Activated T-cell treated with anti-CD3 and anti-CD28 coated beads, Interleukin-2, amount 50 U/mL, for 72 hours (primary cell): ENCODE data around the gene SDK2. TPM values are rescaled to one million over a fixed set of nuclear protein-coding genes. Genes with fewer than 3 reads are reported as not detected.

Experiments
- ATAC-seq, 2 donors: fragments of 150-1000 bp; cut with Tn5 transposase; replicated peaks in 1 of 2; 2 replicates each; pipeline ENCODE4 v1.10.0; 2021; ENCODE audit warnings: moderate library complexity in 2 of 2, mild to moderate bottlenecking in 1 of 2
- DNase-seq, 2 donors: peaks; one replicate each; pipeline ENCODE4 v3.0.0; 2021 to 2022; ENCODE audit warnings: mixed read lengths in 1 of 2
- H3K27ac Mint-ChIP-seq: one replicate; pipeline ENCODE4 v1.8.0; 2022; ENCODE audit warnings: mild to moderate bottlenecking, moderate library complexity, mixed read lengths
- H3K27me3 Mint-ChIP-seq: one replicate; pipeline ENCODE4 v1.8.0; 2022; ENCODE audit warnings: low read depth, mixed read lengths
- H3K36me3 Mint-ChIP-seq, 2 donors: one replicate each; pipeline ENCODE4 v1.8.0; 2022; ENCODE audit warnings: mixed read lengths in 2 of 2, mild to moderate bottlenecking in 1 of 2; ENCODE audit not compliant: insufficient read depth in 2 of 2
- H3K4me1 Mint-ChIP-seq: one replicate; pipeline ENCODE4 v1.8.0; 2022; ENCODE audit warnings: low read depth, mixed read lengths
- H3K4me3 Mint-ChIP-seq, 2 donors: one replicate each; pipeline ENCODE4 v1.8.0; 2022; ENCODE audit warnings: mild to moderate bottlenecking in 2 of 2, mixed read lengths in 2 of 2, moderate library complexity in 2 of 2
- H3K9me3 Mint-ChIP-seq, 2 donors: one replicate each; pipeline ENCODE4 v1.8.0; 2022; ENCODE audit warnings: mixed read lengths in 2 of 2
- total RNA-seq, 2 donors: library from RNA; stranded (reverse); gene quantifications; one replicate each; pipeline ENCODE4 v1.2.3, GENCODE V29; 2022

Gene SDK2
- total RNA-seq, 2 donors from 2014 or later: 0.26 to 0.44 TPM

GRCh38 chr17:73424571-73424970 lies 219.7 kb downstream of the SDK2 start:
- Mint-ChIP-seq H3K36me3 (no peaks in the 10 kb centered on the region), H3K27ac (no peak overlapping the region), H3K9me3 (no peaks in the 10 kb centered on the region), H3K4me1 (no peaks in the 10 kb centered on the region), H3K27me3 (no peaks in the 10 kb centered on the region), H3K4me3 (no peak overlapping the region)
- ATAC-seq (no peak), DNase-seq (no peak)

DNA sequence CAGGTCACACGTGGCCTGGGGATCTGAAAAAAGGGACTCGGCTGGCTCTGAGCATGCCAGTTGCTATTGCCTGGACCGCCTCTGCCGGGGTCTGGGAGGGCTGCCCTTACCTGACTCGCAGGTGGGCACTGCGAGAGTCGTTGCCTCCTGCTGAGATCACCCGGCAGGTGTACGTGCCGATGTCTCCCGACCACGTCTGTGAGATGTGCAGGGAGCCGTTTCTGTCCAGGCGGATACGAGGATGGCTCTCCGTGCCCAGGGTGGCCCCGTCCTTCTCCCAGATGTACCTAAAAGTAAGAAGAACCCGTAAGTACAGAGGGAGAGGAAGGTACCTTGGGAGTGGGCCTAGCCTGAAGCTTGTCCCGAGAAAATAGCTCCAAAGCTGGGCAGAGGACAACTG lies 220.4 kb downstream of the SDK2 start:
- ATAC-seq (no peak), DNase-seq (no peak)
- H3K27me3 Mint-ChIP-seq: no peaks in the 10 kb centered on the region
- H3K9me3 Mint-ChIP-seq: no peaks in the 10 kb centered on the region
- no peaks in the 10 kb centered on the region for H3K4me1 Mint-ChIP-seq
- no peak overlapping the region for H3K4me3 Mint-ChIP-seq
- no peak overlapping the region for H3K27ac Mint-ChIP-seq
- no peaks in the 10 kb centered on the region for H3K36me3 Mint-ChIP-seq

DNA sequence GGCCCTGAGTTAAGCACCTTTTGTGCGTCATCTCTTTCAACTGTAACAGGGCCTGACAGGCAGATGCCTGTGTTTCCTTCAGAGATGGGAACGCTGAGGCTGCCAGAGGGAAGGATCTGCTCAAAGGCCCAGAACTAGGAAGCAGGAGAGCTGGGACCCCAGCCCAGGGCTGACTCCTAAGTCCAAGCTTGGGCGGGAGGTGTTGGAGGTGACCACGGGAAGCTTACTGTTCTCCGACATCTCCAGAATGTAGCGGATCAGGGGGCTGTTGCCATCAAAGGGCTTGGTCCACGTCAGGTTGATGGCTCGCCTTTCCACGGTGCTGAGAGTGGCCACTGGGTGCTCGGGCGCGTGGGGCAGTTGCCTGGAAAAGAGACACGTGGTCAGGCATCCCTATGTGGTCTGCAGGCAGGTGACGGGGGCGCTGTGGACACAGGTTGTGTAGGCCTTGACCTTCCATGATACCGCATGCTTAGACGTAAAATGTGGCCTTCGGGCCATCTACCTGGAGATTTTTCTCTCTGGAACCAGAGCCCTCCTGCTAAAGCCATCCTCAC lies 221.0 kb downstream of the SDK2 start:
- DNase-seq (no peak), ATAC-seq (no peak)
- no peaks in the 10 kb centered on the region for H3K36me3 Mint-ChIP-seq
- H3K27me3 Mint-ChIP-seq: no peaks in the 10 kb centered on the region
- H3K4me1 Mint-ChIP-seq: no peaks in the 10 kb centered on the region
- H3K27ac Mint-ChIP-seq: no peak overlapping the region
- H3K4me3 Mint-ChIP-seq: no peak overlapping the region
- no peaks in the 10 kb centered on the region for H3K9me3 Mint-ChIP-seq

- no peak for DNase-seq
- Mint-ChIP-seq H3K27ac (no peak overlapping the region), H3K27me3 (no peaks in the 10 kb centered on the region), H3K36me3 (no peaks in the 10 kb centered on the region), H3K4me3 (no peak overlapping the region), H3K9me3 (no peaks in the 10 kb centered on the region), H3K4me1 (no peaks in the 10 kb centered on the region)
- no peak for ATAC-seq
Observed at GRCh38 chr17:73422121-73422520, 222.1 kb downstream of the SDK2 start.

GRCh38 chr17:73420897-73421296 lies 223.3 kb downstream of the SDK2 start:
- Mint-ChIP-seq H3K27ac (no peak overlapping the region), H3K4me1 (no peaks in the 10 kb centered on the region), H3K27me3 (no peaks in the 10 kb centered on the region), H3K4me3 (no peak overlapping the region), H3K9me3 (no peaks in the 10 kb centered on the region), H3K36me3 (no peaks in the 10 kb centered on the region)
- DNase-seq (no peak), ATAC-seq (no peak)

- Mint-ChIP-seq H3K4me3 (no peak overlapping the region), H3K27me3 (no peaks in the 10 kb centered on the region), H3K9me3 (no peaks in the 10 kb centered on the region), H3K36me3 (no peaks in the 10 kb centered on the region), H3K27ac (no peak overlapping the region), H3K4me1 (no peaks in the 10 kb centered on the region)
- DNase-seq: no peak
- ATAC-seq: no peak
Observed at GRCh38 chr17:73419881-73420280, 224.4 kb downstream of the SDK2 start.

GRCh38 chr17:73419051-73419450 lies 225.2 kb downstream of the SDK2 start:
- H3K9me3 Mint-ChIP-seq: no peaks in the 10 kb centered on the region
- no peak overlapping the region for H3K4me3 Mint-ChIP-seq
- no peak for DNase-seq
- H3K4me1 Mint-ChIP-seq: no peaks in the 10 kb centered on the region
- H3K36me3 Mint-ChIP-seq: no peaks in the 10 kb centered on the region
- no peak for ATAC-seq
- no peaks in the 10 kb centered on the region for H3K27me3 Mint-ChIP-seq
- H3K27ac Mint-ChIP-seq: peak overlapping the region; percentile 7

DNA sequence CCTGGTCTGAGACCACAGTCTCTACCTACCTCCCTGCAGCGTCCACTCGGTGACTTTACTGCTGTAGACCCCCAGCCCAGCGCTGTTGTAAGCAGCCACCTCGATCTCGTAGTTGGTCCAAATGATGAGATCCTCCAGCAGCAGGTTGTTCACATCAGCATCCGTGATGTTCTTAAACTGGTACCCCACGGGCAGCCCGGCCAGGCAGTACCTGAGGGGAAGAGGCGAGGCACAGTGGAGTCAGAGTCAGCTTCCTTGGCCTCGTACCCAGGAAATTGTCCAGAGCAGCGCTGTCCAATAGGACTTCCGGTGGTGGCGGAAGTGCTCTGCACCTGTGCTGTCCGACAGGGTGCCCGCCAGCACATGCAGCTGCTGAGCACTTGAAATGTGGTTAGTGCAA lies 228.5 kb downstream of the SDK2 start:
- Mint-ChIP-seq H3K27ac (no peak overlapping the region), H3K27me3 (no peaks in the 10 kb centered on the region), H3K4me3 (no peak overlapping the region)

GRCh38 chr17:73414171-73414955 lies 229.9 kb downstream of the SDK2 start:
- H3K36me3 Mint-ChIP-seq: no peaks in the 10 kb centered on the region
- no peak overlapping the region for H3K27ac Mint-ChIP-seq
- H3K27me3 Mint-ChIP-seq: no peaks in the 10 kb centered on the region
- no peak overlapping the region for H3K4me3 Mint-ChIP-seq
- no peaks in the 10 kb centered on the region for H3K9me3 Mint-ChIP-seq
- no peak for ATAC-seq
- no peak for DNase-seq
- no peaks in the 10 kb centered on the region for H3K4me1 Mint-ChIP-seq

More for the DNA sequence above, 228.5 kb downstream of the SDK2 start:
- no peaks in the 10 kb centered on the region for H3K9me3 Mint-ChIP-seq
- DNase-seq (no peak), ATAC-seq (no peak)
- H3K4me1 Mint-ChIP-seq: no peaks in the 10 kb centered on the region
- no peaks in the 10 kb centered on the region for H3K36me3 Mint-ChIP-seq

DNA sequence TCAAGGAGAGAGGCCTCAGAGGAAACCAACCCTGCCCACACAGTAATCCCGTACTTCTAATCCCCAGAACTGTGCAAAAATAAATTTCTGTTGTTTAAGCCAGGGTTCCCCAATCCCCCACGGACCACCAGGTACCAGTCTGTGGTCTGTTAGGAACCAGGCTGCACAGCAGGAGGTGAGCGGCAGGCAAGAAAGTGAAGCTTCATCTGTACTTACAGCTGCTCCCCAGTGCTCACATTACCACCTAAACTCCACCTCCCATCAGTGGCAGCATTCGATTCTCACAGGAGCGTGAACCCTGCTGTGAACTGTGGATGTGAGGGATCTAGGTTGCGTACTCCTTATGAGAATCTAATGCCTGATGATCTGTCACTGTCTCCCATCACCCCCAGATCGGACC lies 231.3 kb downstream of the SDK2 start:
- Mint-ChIP-seq H3K27ac (no peak overlapping the region), H3K4me1 (no peaks in the 10 kb centered on the region), H3K9me3 (no peaks in the 10 kb centered on the region), H3K27me3 (no peaks in the 10 kb centered on the region), H3K36me3 (no peaks in the 10 kb centered on the region), H3K4me3 (no peak overlapping the region)
- ATAC-seq (no peak), DNase-seq (no peak)

DNA sequence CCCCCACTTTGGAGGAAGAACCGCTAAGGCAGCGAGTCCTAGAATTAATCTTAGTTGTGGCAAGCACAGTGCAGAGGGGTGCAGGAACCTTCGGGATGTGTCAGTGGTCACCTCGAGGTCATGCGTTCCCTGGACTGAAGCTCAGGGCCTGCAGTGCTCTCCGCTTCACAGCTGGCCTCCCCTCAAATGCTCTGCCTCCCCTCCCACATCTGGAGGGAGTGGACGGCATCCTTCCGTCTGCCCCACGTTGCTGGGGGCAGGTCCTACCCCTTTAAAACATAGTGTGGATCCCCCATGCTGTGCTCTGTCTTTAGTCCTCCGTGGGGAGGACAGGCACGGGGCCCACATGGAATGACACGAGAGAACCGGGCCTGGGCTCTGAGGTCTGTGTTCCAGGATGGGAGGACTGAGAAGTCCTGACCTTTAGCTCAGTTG lies 232.9 kb downstream of the SDK2 start:
- H3K4me3 Mint-ChIP-seq: no peak overlapping the region
- no peaks in the 10 kb centered on the region for H3K9me3 Mint-ChIP-seq
- H3K27me3 Mint-ChIP-seq: no peaks in the 10 kb centered on the region
- ATAC-seq: no peak
- H3K27ac Mint-ChIP-seq: no peak overlapping the region
- H3K36me3 Mint-ChIP-seq: no peaks in the 10 kb centered on the region
- no peaks in the 10 kb centered on the region for H3K4me1 Mint-ChIP-seq
- DNase-seq: no peak

GRCh38 chr17:73410586-73411312 lies 233.5 kb downstream of the SDK2 start:
- ATAC-seq (no peak), DNase-seq (no peak)
- no peak overlapping the region for H3K4me3 Mint-ChIP-seq
- no peak overlapping the region for H3K27ac Mint-ChIP-seq
- H3K36me3 Mint-ChIP-seq: no peaks in the 10 kb centered on the region
- H3K4me1 Mint-ChIP-seq: no peaks in the 10 kb centered on the region
- H3K9me3 Mint-ChIP-seq: no peaks in the 10 kb centered on the region
- no peaks in the 10 kb centered on the region for H3K27me3 Mint-ChIP-seq

GRCh38 chr17:73404246-73404645 lies 240.0 kb downstream of the SDK2 start:
- no peaks in the 10 kb centered on the region for H3K9me3 Mint-ChIP-seq

More at GRCh38 chr17:73404246-73404645, 240.0 kb downstream of the SDK2 start:
- H3K27ac Mint-ChIP-seq: no peak overlapping the region
- no peaks in the 10 kb centered on the region for H3K27me3 Mint-ChIP-seq
- H3K4me1 Mint-ChIP-seq: no peaks in the 10 kb centered on the region
- ATAC-seq: no peak
- no peak for DNase-seq
- no peaks in the 10 kb centered on the region for H3K36me3 Mint-ChIP-seq
- no peak overlapping the region for H3K4me3 Mint-ChIP-seq
